ENCODE data around the gene PAQR5. TPM values are rescaled to one million over a fixed set of nuclear protein-coding genes. Genes with fewer than 3 reads are reported as not detected.
"Not testable (repeated sequence)": the region's sequence is repeated elsewhere in the genome, so short reads cannot be mapped to it uniquely, and the experiment has no call there.

The PAQR5 gene
- total RNA-seq, 1 experiment from 2014 or later = 2.3 TPM

GRCh38 chr15:69328739-69329138, 30.0 kb downstream of the PAQR5 start:
- in situ Hi-C loops (cut with HindIII; ENCODE audit: low pct_unique_long_range_greater_than_20kb, low sequenced_read_pairs) = no loop called here
- DNase-seq (ENCODE audit: low read depth, low spot score) = no peak

GRCh38 chr15:69337138-69337537, 38.4 kb downstream of the PAQR5 start:
- DNase-seq (ENCODE audit: low read depth, low spot score) = no peak
- in situ Hi-C loops (cut with HindIII; ENCODE audit: low pct_unique_long_range_greater_than_20kb, low sequenced_read_pairs) = no loop called here

GRCh38 chr15:69338535-69339213, 40.0 kb downstream of the PAQR5 start:
- in situ Hi-C loops (cut with HindIII; ENCODE audit: low pct_unique_long_range_greater_than_20kb, low sequenced_read_pairs) = no loop called here

GRCh38 chr15:69339214-69339543, 40.5 kb downstream of the PAQR5 start:
- in situ Hi-C loops (cut with HindIII; ENCODE audit: low pct_unique_long_range_greater_than_20kb, low sequenced_read_pairs) = not testable (repeated sequence)

More at GRCh38 chr15:69338535-69339213, 40.0 kb downstream of the PAQR5 start:
- DNase-seq (ENCODE audit: low read depth, low spot score) = no peak

GRCh38 chr15:69340243-69340900, 41.7 kb downstream of the PAQR5 start:
- in situ Hi-C loops (cut with HindIII; ENCODE audit: low pct_unique_long_range_greater_than_20kb, low sequenced_read_pairs) = no loop called here
- DNase-seq (ENCODE audit: low read depth, low spot score) = no peak

More at GRCh38 chr15:69339214-69339543, 40.5 kb downstream of the PAQR5 start:
- not testable (repeated sequence) for DNase-seq (ENCODE audit: low read depth, low spot score)

- in situ Hi-C loops (cut with HindIII; ENCODE audit: low pct_unique_long_range_greater_than_20kb, low sequenced_read_pairs) = no loop called here
- no peak for DNase-seq (ENCODE audit: low read depth, low spot score)
Observed at GRCh38 chr15:69341356-69341755, 42.6 kb downstream of the PAQR5 start.

GRCh38 chr15:69342460-69343076, 43.9 kb downstream of the PAQR5 start:
- in situ Hi-C loops (cut with HindIII; ENCODE audit: low pct_unique_long_range_greater_than_20kb, low sequenced_read_pairs) = no loop called here

GRCh38 chr15:69343133-69343532, 44.4 kb downstream of the PAQR5 start:
- in situ Hi-C loops (cut with HindIII; ENCODE audit: low pct_unique_long_range_greater_than_20kb, low sequenced_read_pairs) = no loop called here

More at GRCh38 chr15:69342460-69343076, 43.9 kb downstream of the PAQR5 start:
- DNase-seq (ENCODE audit: low read depth, low spot score) = no peak

GRCh38 chr15:69344238-69344637, 45.5 kb downstream of the PAQR5 start:
- DNase-seq (ENCODE audit: low read depth, low spot score) = no peak
- in situ Hi-C loops (cut with HindIII; ENCODE audit: low pct_unique_long_range_greater_than_20kb, low sequenced_read_pairs) = no loop called here

More at GRCh38 chr15:69343133-69343532, 44.4 kb downstream of the PAQR5 start:
- no peak for DNase-seq (ENCODE audit: low read depth, low spot score)

GRCh38 chr15:69346112-69346511, 47.4 kb downstream of the PAQR5 start:
- in situ Hi-C loops (cut with HindIII; ENCODE audit: low pct_unique_long_range_greater_than_20kb, low sequenced_read_pairs) = no loop called here
- DNase-seq (ENCODE audit: low read depth, low spot score) = no peak

GRCh38 chr15:69351333-69351732, 52.6 kb downstream of the PAQR5 start:
- DNase-seq (ENCODE audit: low read depth, low spot score) = no peak
- in situ Hi-C loops (cut with HindIII; ENCODE audit: low pct_unique_long_range_greater_than_20kb, low sequenced_read_pairs) = no loop called here

- in situ Hi-C loops (cut with HindIII; ENCODE audit: low pct_unique_long_range_greater_than_20kb, low sequenced_read_pairs) = no loop called here
- no peak for DNase-seq (ENCODE audit: low read depth, low spot score)
Observed at GRCh38 chr15:69351884-69352283, 53.2 kb downstream of the PAQR5 start.

GRCh38 chr15:69357773-69358771, 59.4 kb downstream of the PAQR5 start:
- DNase-seq (ENCODE audit: low read depth, low spot score) = no peak
- in situ Hi-C loops (cut with HindIII; ENCODE audit: low pct_unique_long_range_greater_than_20kb, low sequenced_read_pairs) = no loop called here

GRCh38 chr15:69358850-69359249, 60.1 kb downstream of the PAQR5 start:
- no peak for DNase-seq (ENCODE audit: low read depth, low spot score)
- in situ Hi-C loops (cut with HindIII; ENCODE audit: low pct_unique_long_range_greater_than_20kb, low sequenced_read_pairs) = no loop called here

GRCh38 chr15:69359722-69360121, 61.0 kb downstream of the PAQR5 start:
- in situ Hi-C loops (cut with HindIII; ENCODE audit: low pct_unique_long_range_greater_than_20kb, low sequenced_read_pairs) = no loop called here
- DNase-seq (ENCODE audit: low read depth, low spot score) = no peak

GRCh38 chr15:69360642-69361041, 61.9 kb downstream of the PAQR5 start:
- in situ Hi-C loops (cut with HindIII; ENCODE audit: low pct_unique_long_range_greater_than_20kb, low sequenced_read_pairs) = no loop called here
- DNase-seq (ENCODE audit: low read depth, low spot score) = no peak

GRCh38 chr15:69367236-69367635, 68.5 kb downstream of the PAQR5 start:
- in situ Hi-C loops (cut with HindIII; ENCODE audit: low pct_unique_long_range_greater_than_20kb, low sequenced_read_pairs) = no loop called here
- DNase-seq (ENCODE audit: low read depth, low spot score) = no peak

- in situ Hi-C loops (cut with HindIII; ENCODE audit: low pct_unique_long_range_greater_than_20kb, low sequenced_read_pairs) = no loop called here
- DNase-seq (ENCODE audit: low read depth, low spot score) = no peak
Observed at GRCh38 chr15:69369631-69370030, 70.9 kb downstream of the PAQR5 start.
